A549 (cell line): ENCODE measurements around the gene DCLRE1A. TPM values are rescaled to one million over a fixed set of nuclear protein-coding genes. Genes with fewer than 3 reads are reported as not detected.

Source experiments
- ATAC-seq, 2 experiments: fragments of 200-7000 bp in 1 of 2; fragments of >200 bp in 1 of 2; cut with Nextera tagmentation in 1 of 2; cut with Tn5 transposase in 1 of 2; 3 replicates each; pipeline versions ENCODE4 v1.8.0 to v1.9.1; 2018 to 2020; ENCODE audit warnings: mild to moderate bottlenecking in 1 of 2, moderate library complexity in 1 of 2
- CTCF ChIA-PET: fragments of 300-600 bp; sonication (Branson Sonifier 250); formaldehyde crosslinking; extraction: SDS; loops from one replicate; lab custom pipeline; 2021; ENCODE audit warnings: antibody characterized with exemption, inconsistent platforms; lab: Yijun Ruan, JAX
- POLR2A ChIA-PET: fragments of 350-600 bp; formaldehyde crosslinking; extraction: SDS; loops from one replicate; lab custom pipeline; 2021; ENCODE audit warnings: antibody characterized with exemption, inconsistent platforms; lab: Yijun Ruan, JAX
- DNase-seq, 2 experiments: peaks; one replicate each; pipeline versions ENCODE4 v3.0.0 to v3.0.0-alpha.2; 2011 to 2016; ENCODE audit warnings: low read depth in 1 of 2, low spot score in 1 of 2
- FAIRE-seq: peaks from 2 replicates; lab custom pipeline; 2011; peaks lifted over from hg19 to GRCh38; lab: Jason Lieb, UNC
- H3K27ac ChIP-seq, 2 experiments: fragments of >200 bp; sonication (Bioruptor Twin); formaldehyde crosslinking; 3 replicates each; pipeline ENCODE4 v1.5.1; 2016 to 2017
- H3K4me1 ChIP-seq: fragments of >200 bp; sonication (Bioruptor Twin); formaldehyde crosslinking; 3 replicates; pipeline ENCODE4 v1.6.1; 2016
- H3K4me2 ChIP-seq: fragments of >200 bp; sonication (Bioruptor Twin); formaldehyde crosslinking; 3 replicates; pipeline ENCODE4 v1.6.1; 2016
- H3K4me3 ChIP-seq: fragments of >200 bp; sonication (Bioruptor Twin); formaldehyde crosslinking; 3 replicates; pipeline ENCODE4 v1.5.1; 2016
- H3K9me3 ChIP-seq: fragments of >200 bp; sonication (Bioruptor Twin); formaldehyde crosslinking; 3 replicates; pipeline ENCODE4 v1.6.1; 2016
- ATOH8 ChIP-seq: fragments of 250-450 bp; sonication (Bioruptor Pico); IDR thresholded peaks from 2 replicates; pipeline ENCODE4 v1.5.0; 2020; ENCODE audit warnings: low read depth, mild to moderate bottlenecking, moderate library complexity
- CEBPB ChIP-seq, 2 experiments: fragments of >200 bp in 1 of 2; sonication (Bioruptor Twin) in 1 of 2; formaldehyde crosslinking in 1 of 2; IDR thresholded peaks; 2 replicates each; pipeline ENCODE4 v1.6.1; 2012 to 2016
- CHD4 ChIP-seq: fragments of 200-600 bp; sonication (generic); IDR thresholded peaks from 2 replicates; pipeline ENCODE4 v1.6.1; 2016; ENCODE audit warnings: antibody characterized with exemption, mild to moderate bottlenecking, borderline replicate concordance
- EP300 ChIP-seq, 2 experiments: fragments of >200 bp; sonication (Bioruptor Twin); formaldehyde crosslinking; IDR thresholded peaks; 2 replicates in 1 of 2; 3 replicates in 1 of 2; pipeline ENCODE4 v1.6.1; 2016 to 2017
- FOSB ChIP-seq: fragments of 250-450 bp; sonication (Bioruptor Pico); IDR thresholded peaks from 2 replicates; pipeline ENCODE4 v1.5.0; 2020; ENCODE audit warnings: mild to moderate bottlenecking, moderate library complexity
- FOSL2 ChIP-seq, 2 experiments: fragments of 450-650 bp in 1 of 2; fragments of >200 bp in 1 of 2; sonication (Bioruptor Twin) in 1 of 2; formaldehyde crosslinking; IDR thresholded peaks; 2 replicates each; pipeline versions ENCODE4 v1.5.0 to v1.6.1; 2016 to 2020; ENCODE audit warnings: mild to moderate bottlenecking in 1 of 2, moderate library complexity in 1 of 2
- FOXS1 ChIP-seq: fragments of 250-450 bp; sonication (Bioruptor Pico); IDR thresholded peaks from 2 replicates; pipeline ENCODE4 v1.5.0; 2020; ENCODE audit warnings: mild to moderate bottlenecking, moderate library complexity
- GATA3 ChIP-seq: IDR thresholded peaks from 2 replicates; pipeline ENCODE4 v1.6.1; 2012; ENCODE audit warnings: borderline replicate concordance
- HMGXB4 ChIP-seq: fragments of 250-450 bp; sonication (Bioruptor Pico); IDR thresholded peaks from 2 replicates; pipeline ENCODE4 v1.5.0; 2021; ENCODE audit warnings: mild to moderate bottlenecking, moderate library complexity, borderline replicate concordance
- HOXB13 ChIP-seq: fragments of 250-450 bp; sonication (Bioruptor Pico); IDR thresholded peaks from 2 replicates; pipeline ENCODE4 v1.5.0; 2020; ENCODE audit warnings: low read depth, mild to moderate bottlenecking, moderate library complexity
- KDM1A ChIP-seq: fragments of 200-600 bp; sonication (generic); IDR thresholded peaks from 2 replicates; pipeline ENCODE4 v1.6.1; 2016; ENCODE audit warnings: low read depth, mild to moderate bottlenecking
- MAFK ChIP-seq: fragments of 450-650 bp; IDR thresholded peaks from 2 replicates; pipeline ENCODE4 v1.6.1; 2014; ENCODE audit not compliant: partially characterized antibody
- MYC ChIP-seq: IDR thresholded peaks from 2 replicates; pipeline ENCODE4 v1.6.1; 2012; ENCODE audit warnings: mild to moderate bottlenecking, inconsistent platforms, low read length, improper control_type of control experiment, borderline replicate concordance
- NFE2L2 ChIP-seq: fragments of 150-350 bp; conservative IDR thresholded peaks from 2 replicates; pipeline ENCODE4 v1.6.1; 2014; ENCODE audit warnings: low read length
- PHF8 ChIP-seq: fragments of 200-600 bp; sonication (generic); IDR thresholded peaks from 2 replicates; pipeline ENCODE4 v1.6.1; 2016; ENCODE audit warnings: low read depth, mild to moderate bottlenecking, antibody characterized with exemption, moderate library complexity, borderline replicate concordance
- POLR2A ChIP-seq: IDR thresholded peaks from 2 replicates; pipeline ENCODE4 v1.6.1; 2012; ENCODE audit warnings: mild to moderate bottlenecking, low read length
- RAD21 ChIP-seq, 2 experiments: fragments of >200 bp in 1 of 2; sonication (Bioruptor Twin) in 1 of 2; formaldehyde crosslinking in 1 of 2; IDR thresholded peaks in 1 of 2; conservative IDR thresholded peaks in 1 of 2; 2 replicates in 1 of 2; 3 replicates in 1 of 2; pipeline ENCODE4 v1.6.1; 2012 to 2018; ENCODE audit warnings: inconsistent platforms in 1 of 2
- RARB ChIP-seq: fragments of 250-450 bp; sonication (Bioruptor Pico); IDR thresholded peaks from 2 replicates; pipeline ENCODE4 v1.8.0; 2021; ENCODE audit warnings: mild to moderate bottlenecking, moderate library complexity
- RFX5 ChIP-seq: fragments of 450-650 bp; IDR thresholded peaks from 2 replicates; pipeline ENCODE4 v1.7.1; 2014; ENCODE audit warnings: antibody characterized with exemption, mild to moderate bottlenecking, moderate library complexity
- RNF2 ChIP-seq: fragments of 200-600 bp; sonication (generic); IDR thresholded peaks from 2 replicates; pipeline ENCODE4 v1.6.1; 2016; ENCODE audit warnings: low read depth, mild to moderate bottlenecking, antibody characterized with exemption, moderate library complexity, borderline replicate concordance
- SREBF2 ChIP-seq: fragments of 450-650 bp; IDR thresholded peaks from 2 replicates; pipeline ENCODE4 v1.6.1; 2014; ENCODE audit warnings: mild to moderate bottlenecking, moderate library complexity
- TFCP2L1 ChIP-seq: fragments of 250-450 bp; sonication (Bioruptor Pico); IDR thresholded peaks from 2 replicates; pipeline ENCODE4 v1.5.0; 2021; ENCODE audit warnings: mild to moderate bottlenecking
- TP53 ChIP-seq: fragments of 250-450 bp; sonication (Bioruptor Pico); IDR thresholded peaks from 2 replicates; pipeline ENCODE4 v1.5.0; 2021; ENCODE audit warnings: mild to moderate bottlenecking, moderate library complexity
- USF2 ChIP-seq: fragments of 450-650 bp; IDR thresholded peaks from 2 replicates; pipeline ENCODE4 v1.6.1; 2014; ENCODE audit warnings: antibody characterized with exemption
- ZC3H11A ChIP-seq: fragments of 450-650 bp; IDR thresholded peaks from 2 replicates; pipeline ENCODE4 v1.6.1; 2014; ENCODE audit warnings: antibody characterized with exemption, mild to moderate bottlenecking
- ZNF302 ChIP-seq: fragments of 250-450 bp; sonication (Bioruptor Pico); IDR thresholded peaks from 2 replicates; pipeline ENCODE4 v1.9.0; 2021; ENCODE audit warnings: inconsistent platforms, mild to moderate bottlenecking, moderate library complexity
- ZSCAN20 ChIP-seq: fragments of 250-450 bp; sonication (Bioruptor Pico); IDR thresholded peaks from 2 replicates; pipeline ENCODE4 v1.8.0; 2022; ENCODE audit warnings: mild to moderate bottlenecking, moderate library complexity
- WGBS: methylation state at CpG from one replicate; pipeline ENCODE4 v1.1.6; 2017; ENCODE audit errors: missing lambda C conversion rate; 5-methylcytosine and 5-hydroxymethylcytosine counted together
- polyA plus RNA-seq, 4 experiments: library from polyadenylated mRNA; depleted of rRNA in 3 of 4; stranded (reverse); fragments of >200 nt; fragmentation: RNase III in 1 of 4; extraction: RNeasy Plus Mini Kit Qiagen cat#74134 plus additional on column Dnase treatment in 1 of 4; gene quantifications; 2 replicates in 3 of 4; 3 replicates in 1 of 4; pipeline ENCODE4 v1.2.3, GENCODE V29; 2011 to 2017

Gene DCLRE1A
- polyA plus RNA-seq, 2 of the 4 experiments (the other 2 are of a cell fraction), result 11.8 to 26.8 TPM

GRCh38 chr10:113857210-113857609 is 3.3 kb upstream of the DCLRE1A start:
- Histone ChIP-seq H3K4me2 (peak overlapping the region; percentile 96), H3K4me3 (peak overlapping the region; percentile 68; the same call in 2 of the 3 replicates), H3K4me1 (peaks cover 38% of the 10 kb centered on the region), H3K9me3 (no peaks in the 10 kb centered on the region), H3K27ac (no peak overlapping the region)
- DNase-seq (no peak), FAIRE-seq (no peak), ATAC-seq (no peak)
- TF ChIP-seq KDM1A (no peak), ATOH8 (CRISPR knock-in tag) (no peak), FOXS1 (CRISPR knock-in tag) (no peak), HMGXB4 (CRISPR knock-in tag) (no peak), CHD4 (no peak)
- CTCF ChIA-PET, result interaction anchor here (1.2 kb wide), 1 partner anchor 11 kb away, joined by 4 read pairs; no protein-coding TSS in a partner anchor
- POLR2A ChIA-PET, result no interaction called here

GRCh38 chr10:113856563-113856962 is 2.7 kb upstream of the DCLRE1A start:
- Histone ChIP-seq H3K27ac (peak overlapping the region in 1 of 2 experiments; percentile 85; a peak in 1 of 6 replicates), H3K4me1 (peaks cover 43% of the 10 kb centered on the region), H3K4me2 (peak overlapping the region; percentile 96), H3K9me3 (no peaks in the 10 kb centered on the region), H3K4me3 (peak overlapping the region; percentile 68)
- ATAC-seq, result no peak
- DNase-seq, result no peak
- 31% methylated on average over 1 of the region's 1 CpG for WGBS
- ChIA-PET CTCF (no interaction called here), POLR2A (no interaction called here)
- TF ChIP-seq CEBPB (IDR thresholded peaks at IDR 0.05) (no peak), RAD21 (conservative IDR thresholded peaks at IDR 0.05 in 1 of 2, IDR thresholded peaks at IDR 0.05 in 1 of 2) (no peak), MAFK (no peak), ZC3H11A (no peak), KDM1A (no peak), HOXB13 (CRISPR knock-in tag) (no peak), TP53 (CRISPR knock-in tag) (no peak), NFE2L2 (no peak), USF2 (no peak), FOSB (CRISPR knock-in tag) (no peak), RFX5 (no peak), MYC (no peak), RNF2 (no peak), POLR2A (no peak)
- FAIRE-seq, result no peak

- DNase-seq (peak; percentile 62 to 72), ATAC-seq (peak; percentile 86 to 87), FAIRE-seq (no peak)
- ChIA-PET POLR2A (no interaction called here), CTCF (no interaction called here)
- Histone ChIP-seq H3K4me3 (peak overlapping the region; percentile 68), H3K4me2 (peak overlapping the region; percentile 96), H3K4me1 (peaks cover 50% of the 10 kb centered on the region), H3K27ac (peak overlapping the region; percentile 85 to 96), H3K9me3 (no peaks in the 10 kb centered on the region)
- WGBS, result under 1% methylated on average over 44 of the region's 62 CpGs
- 0 out of 2 replicates have a peak, but pooled peaks have one; percentile 30 for TF ChIP-seq TFCP2L1 (CRISPR knock-in tag)
- TF ChIP-seq HOXB13 (CRISPR knock-in tag), result no peak
- 0 out of 4 replicates have a peak, but pooled peaks of 1 of the 2 experiments have one; percentile 4 for TF ChIP-seq CEBPB (IDR thresholded peaks at IDR 0.05)
- peak; percentile 74 for TF ChIP-seq POLR2A
- TF ChIP-seq RARB (CRISPR knock-in tag), result no peak
- TF ChIP-seq ZNF302 (CRISPR knock-in tag), result no peak
- no peak for TF ChIP-seq KDM1A
- no peak for TF ChIP-seq FOSL2 (IDR thresholded peaks at IDR 0.05)
- 0 out of 2 replicates have a peak, but pooled peaks have one; percentile 12 for TF ChIP-seq FOSL2 (CRISPR knock-in tag; IDR thresholded peaks at IDR 0.05)
- no peak for TF ChIP-seq ZSCAN20 (CRISPR knock-in tag)
- TF ChIP-seq RAD21 (conservative IDR thresholded peaks at IDR 0.05 in 1 of 2, IDR thresholded peaks at IDR 0.05 in 1 of 2), result no peak
- TF ChIP-seq HMGXB4 (CRISPR knock-in tag), result peak; percentile 84; the same call in 1 of the 2 replicates
- TF ChIP-seq SREBF2, result no peak
- TF ChIP-seq EP300 (IDR thresholded peaks at IDR 0.05), result no peak
- no peak for TF ChIP-seq CHD4
- peak; percentile 97 for TF ChIP-seq PHF8
- TF ChIP-seq GATA3, result no peak
Measured at GRCh38 chr10:113854761-113855588, 1.1 kb upstream of the DCLRE1A start.
